ENCODE results near the gene CCDC27.
A peak's percentile ranks its signal among the peaks of the same experiment; 100 is the strongest.

The CCDC27 gene

DNA sequence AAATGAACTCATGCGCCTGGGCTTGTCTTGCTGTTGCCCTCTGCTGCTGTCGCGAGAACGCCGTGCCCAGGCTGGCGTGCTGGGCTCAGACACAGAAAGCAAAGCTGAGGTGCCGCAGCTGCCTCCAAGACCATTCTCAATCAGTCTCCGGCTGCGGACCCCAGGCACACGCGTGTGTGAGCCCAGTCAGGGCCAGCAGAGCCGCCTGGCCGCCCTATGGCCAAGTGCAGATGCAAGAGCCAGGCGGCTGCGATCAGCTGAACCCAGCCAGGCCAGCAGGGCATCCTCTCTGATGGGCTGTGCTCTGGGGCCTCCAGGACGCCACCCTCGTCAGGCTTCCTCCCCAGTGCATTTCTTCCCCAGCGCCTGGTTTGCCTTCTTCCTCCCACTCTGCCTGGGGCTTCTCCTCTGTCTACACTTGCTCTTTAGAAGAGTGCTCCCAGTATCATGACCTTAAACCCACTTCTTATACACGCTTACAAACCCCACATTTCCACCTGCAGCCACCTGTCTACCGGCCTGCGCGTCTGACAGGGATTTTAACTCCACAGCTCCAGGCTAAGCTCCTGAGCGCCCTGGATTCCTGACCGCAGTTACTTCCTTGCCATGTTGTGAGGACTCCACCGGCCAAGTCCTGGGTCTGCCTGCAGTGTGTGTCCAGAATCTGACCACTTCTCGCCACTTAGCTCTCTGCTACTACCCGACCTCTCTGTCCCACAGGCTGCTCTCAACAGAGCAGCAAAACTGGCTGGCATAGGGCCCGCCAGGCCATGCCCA, 65.8 kb downstream of the CCDC27 start:
- peaks cover 2% of the 10 kb centered on the region; the same call in 1 of the 2 replicates for H3K36me3 ChIP-seq (ENCODE audit: low read depth)

DNA sequence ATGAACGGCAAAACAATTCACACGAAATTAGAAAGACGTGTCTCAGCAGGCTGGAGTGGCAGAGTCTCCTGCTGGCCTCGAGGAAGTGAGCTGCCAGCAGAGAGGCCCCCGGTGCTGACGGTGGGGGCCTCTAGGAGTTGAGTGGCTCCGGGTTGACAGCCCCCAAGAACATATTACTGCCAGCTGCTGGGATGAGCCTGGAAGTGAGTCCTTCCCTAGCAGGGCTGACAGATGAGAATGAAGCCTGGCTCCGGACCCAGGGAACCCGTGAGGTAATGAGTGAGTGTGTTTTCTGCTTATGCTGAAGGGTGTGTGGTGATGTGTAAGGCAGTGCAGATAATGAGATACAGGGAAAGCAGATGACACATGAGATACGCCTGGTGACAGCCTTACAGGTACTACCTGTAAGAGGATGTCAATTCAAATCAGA, 67.5 kb downstream of the CCDC27 start:
- DNase-seq (ENCODE audit: low spot score) (no peak), ATAC-seq (ENCODE audit: low read depth) (0 out of 3 replicates have a peak, but pooled peaks have one; percentile 18)
- Histone ChIP-seq H3K9me3 (ENCODE audit: severe bottlenecking) (no peaks in the 10 kb centered on the region), H3K4me1 (ENCODE audit: insufficient read depth, poor library complexity, severe bottlenecking) (no peaks in the 10 kb centered on the region), H3K27me3 (ENCODE audit: insufficient read depth, poor library complexity, severe bottlenecking) (no peaks in the 10 kb centered on the region), H3K27ac (ENCODE audit: poor library complexity, severe bottlenecking) (no peak overlapping the region), H3K4me3 (ENCODE audit: severe bottlenecking) (no peak overlapping the region), H3K36me3 (ENCODE audit: low read depth) (peaks cover 8% of the 10 kb centered on the region; the same call in 1 of the 2 replicates)
- TF ChIP-seq, protein P1, sequence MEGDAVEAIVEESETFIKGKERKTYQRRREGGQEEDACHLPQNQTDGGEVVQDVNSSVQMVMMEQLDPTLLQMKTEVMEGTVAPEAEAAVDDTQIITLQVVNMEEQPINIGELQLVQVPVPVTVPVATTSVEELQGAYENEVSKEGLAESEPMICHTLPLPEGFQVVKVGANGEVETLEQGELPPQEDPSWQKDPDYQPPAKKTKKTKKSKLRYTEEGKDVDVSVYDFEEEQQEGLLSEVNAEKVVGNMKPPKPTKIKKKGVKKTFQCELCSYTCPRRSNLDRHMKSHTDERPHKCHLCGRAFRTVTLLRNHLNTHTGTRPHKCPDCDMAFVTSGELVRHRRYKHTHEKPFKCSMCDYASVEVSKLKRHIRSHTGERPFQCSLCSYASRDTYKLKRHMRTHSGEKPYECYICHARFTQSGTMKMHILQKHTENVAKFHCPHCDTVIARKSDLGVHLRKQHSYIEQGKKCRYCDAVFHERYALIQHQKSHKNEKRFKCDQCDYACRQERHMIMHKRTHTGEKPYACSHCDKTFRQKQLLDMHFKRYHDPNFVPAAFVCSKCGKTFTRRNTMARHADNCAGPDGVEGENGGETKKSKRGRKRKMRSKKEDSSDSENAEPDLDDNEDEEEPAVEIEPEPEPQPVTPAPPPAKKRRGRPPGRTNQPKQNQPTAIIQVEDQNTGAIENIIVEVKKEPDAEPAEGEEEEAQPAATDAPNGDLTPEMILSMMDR (IDR thresholded peaks at IDR 0.05; ENCODE audit: poor library complexity, severe bottlenecking) = no peak

More for the DNA sequence above, 65.8 kb downstream of the CCDC27 start:
- ATAC-seq (ENCODE audit: low read depth) (no peak), DNase-seq (ENCODE audit: low spot score) (no peak)
- Histone ChIP-seq H3K27ac (ENCODE audit: poor library complexity, severe bottlenecking) (no peak overlapping the region), H3K27me3 (ENCODE audit: insufficient read depth, poor library complexity, severe bottlenecking) (no peaks in the 10 kb centered on the region), H3K4me1 (ENCODE audit: insufficient read depth, poor library complexity, severe bottlenecking) (no peaks in the 10 kb centered on the region), H3K9me3 (ENCODE audit: severe bottlenecking) (no peaks in the 10 kb centered on the region), H3K4me3 (ENCODE audit: severe bottlenecking) (no peak overlapping the region)
- TF ChIP-seq, protein P1 (IDR thresholded peaks at IDR 0.05; ENCODE audit: poor library complexity, severe bottlenecking) = no peak

DNA sequence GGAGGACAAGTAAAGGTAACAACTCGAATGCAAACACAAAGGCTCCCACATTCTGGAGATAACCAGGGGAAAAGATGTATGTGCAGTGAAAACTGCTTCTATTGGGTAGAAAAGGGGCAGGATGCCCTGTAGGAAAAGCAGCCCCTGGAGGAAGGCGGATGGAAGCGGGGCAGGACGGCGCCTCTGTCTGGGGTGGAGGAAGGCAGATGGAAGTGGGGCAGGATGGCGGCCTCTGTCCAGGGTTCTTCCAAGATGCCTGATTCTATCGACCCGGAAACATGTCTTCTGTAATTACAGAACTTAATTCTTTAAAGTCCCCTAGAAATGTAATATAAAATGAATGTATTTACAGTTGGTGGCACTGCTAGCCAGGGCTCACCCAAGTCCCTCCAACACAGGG, 68.1 kb downstream of the CCDC27 start:
- DNase-seq (ENCODE audit: low spot score) (no peak), ATAC-seq (ENCODE audit: low read depth) (no peak)
- Histone ChIP-seq H3K27ac (ENCODE audit: poor library complexity, severe bottlenecking) (no peak overlapping the region), H3K9me3 (ENCODE audit: severe bottlenecking) (no peaks in the 10 kb centered on the region), H3K4me3 (ENCODE audit: severe bottlenecking) (no peak overlapping the region), H3K4me1 (ENCODE audit: insufficient read depth, poor library complexity, severe bottlenecking) (no peaks in the 10 kb centered on the region), H3K36me3 (ENCODE audit: low read depth) (peaks cover 10% of the 10 kb centered on the region; the same call in 1 of the 2 replicates), H3K27me3 (ENCODE audit: insufficient read depth, poor library complexity, severe bottlenecking) (no peaks in the 10 kb centered on the region)
- TF ChIP-seq, protein P1 (IDR thresholded peaks at IDR 0.05; ENCODE audit: poor library complexity, severe bottlenecking) = no peak

DNA sequence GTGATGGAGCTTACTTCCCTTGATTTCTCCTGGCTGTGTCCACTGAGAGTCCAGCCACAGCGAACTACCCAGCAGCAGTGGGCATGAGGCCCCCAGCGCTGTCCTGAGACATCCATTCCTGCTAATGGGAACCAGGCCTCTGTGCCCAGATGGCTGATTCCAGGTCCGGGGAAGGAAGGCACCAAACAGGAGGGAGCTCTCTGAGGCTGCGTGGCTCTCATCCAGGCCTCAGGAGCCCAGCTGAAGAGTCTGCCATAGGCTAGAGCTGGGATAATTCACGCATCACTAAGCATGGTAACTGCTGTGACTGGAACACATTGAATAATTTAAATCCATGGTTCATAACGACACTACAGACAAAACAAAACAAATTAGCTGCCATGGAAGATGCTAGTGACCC, 68.8 kb downstream of the CCDC27 start:
- Histone ChIP-seq H3K27me3 (ENCODE audit: insufficient read depth, poor library complexity, severe bottlenecking) (no peaks in the 10 kb centered on the region), H3K9me3 (ENCODE audit: severe bottlenecking) (no peaks in the 10 kb centered on the region), H3K4me1 (ENCODE audit: insufficient read depth, poor library complexity, severe bottlenecking) (no peaks in the 10 kb centered on the region), H3K36me3 (ENCODE audit: low read depth) (peaks cover 14% of the 10 kb centered on the region; the same call in 1 of the 2 replicates), H3K27ac (ENCODE audit: poor library complexity, severe bottlenecking) (no peak overlapping the region), H3K4me3 (ENCODE audit: severe bottlenecking) (no peak overlapping the region)
- TF ChIP-seq, protein P1 (IDR thresholded peaks at IDR 0.05; ENCODE audit: poor library complexity, severe bottlenecking) = no peak
- DNase-seq (ENCODE audit: low spot score) (no peak), ATAC-seq (ENCODE audit: low read depth) (no peak)
